HepG2 (cell line): ENCODE results near the gene PPDPF. TPM values are rescaled to one million over a fixed set of nuclear protein-coding genes. Genes with fewer than 3 reads are reported as not detected.

Source experiments
- ARHGAP35 ChIP-seq: sonication (generic); formaldehyde crosslinking; IDR thresholded peaks from 2 replicates; pipeline ENCODE4 v1.9.0; 2022; ENCODE audit warnings: mild to moderate bottlenecking, inconsistent platforms, moderate library complexity, missing genetic modification reagents, borderline replicate concordance
- BCL6 ChIP-seq: IDR thresholded peaks from 2 replicates; pipeline ENCODE4 v1.6.1; 2016; ENCODE audit warnings: missing genetic modification reagents, missing compliant biosample characterization
- CAMTA2 ChIP-seq: sonication (generic); formaldehyde crosslinking; IDR thresholded peaks from 2 replicates; pipeline ENCODE4 v1.4.0; 2020; ENCODE audit warnings: mild to moderate bottlenecking, missing genetic modification reagents, borderline replicate concordance
- FLYWCH1 ChIP-seq: sonication (generic); formaldehyde crosslinking; IDR thresholded peaks from 2 replicates; pipeline ENCODE4 v1.8.1; 2023; ENCODE audit warnings: mild to moderate bottlenecking, missing genetic modification reagents
- HBP1 ChIP-seq: IDR thresholded peaks from 2 replicates; pipeline ENCODE4 v1.6.1; 2016; ENCODE audit warnings: low read depth, control low read depth
- HNRNPUL1 ChIP-seq: fragments of 200-400 bp; formaldehyde crosslinking; IDR thresholded peaks from 2 replicates; pipeline ENCODE4 v1.6.1; 2017; ENCODE audit warnings: low read depth, mild to moderate bottlenecking, low read length, moderate library complexity
- HOXA3 ChIP-seq: sonication (generic); formaldehyde crosslinking; IDR thresholded peaks from 2 replicates; pipeline ENCODE4 v1.5.0; 2020; ENCODE audit warnings: missing genetic modification reagents
- HOXD1 ChIP-seq: sonication (generic); formaldehyde crosslinking; IDR thresholded peaks from 2 replicates; pipeline ENCODE4 v1.5.0; 2020; ENCODE audit warnings: missing genetic modification reagents
- MED13 ChIP-seq: sonication (generic); formaldehyde crosslinking; IDR thresholded peaks from 2 replicates; pipeline ENCODE4 v1.5.0; 2020; ENCODE audit warnings: missing genetic modification reagents
- MEF2D ChIP-seq: sonication (generic); formaldehyde crosslinking; IDR thresholded peaks from 2 replicates; pipeline ENCODE4 v1.5.1; 2020; ENCODE audit warnings: mild to moderate bottlenecking, missing genetic modification reagents
- SPEN ChIP-seq: sonication (generic); formaldehyde crosslinking; IDR thresholded peaks from 2 replicates; pipeline ENCODE4 v1.5.1; 2020; ENCODE audit warnings: low read depth, mild to moderate bottlenecking, missing genetic modification reagents
- TBL1XR1 ChIP-seq: fragments of 150-350 bp; IDR thresholded peaks from 2 replicates; pipeline ENCODE4 v1.6.1; 2014; ENCODE audit warnings: borderline replicate concordance, low read length; ENCODE audit not compliant: partially characterized antibody
- TBX2 ChIP-seq: sonication (generic); formaldehyde crosslinking; IDR thresholded peaks from 2 replicates; pipeline ENCODE4 v1.5.0; 2020; ENCODE audit warnings: missing genetic modification reagents, mild to moderate bottlenecking, borderline replicate concordance
- ZFYVE20 ChIP-seq: sonication (generic); formaldehyde crosslinking; IDR thresholded peaks from 2 replicates; pipeline ENCODE4 v1.8.0; 2023; ENCODE audit warnings: low read depth, mild to moderate bottlenecking, moderate library complexity, missing genetic modification reagents, borderline replicate concordance
- ZNF3 ChIP-seq: IDR thresholded peaks from 2 replicates; pipeline ENCODE4 v1.7.0; 2017; ENCODE audit warnings: inconsistent platforms
- ZNF552 ChIP-seq: sonication (generic); formaldehyde crosslinking; IDR thresholded peaks from 2 replicates; pipeline ENCODE4 v1.9.0; 2022; ENCODE audit warnings: missing genetic modification reagents, mild to moderate bottlenecking, borderline replicate concordance
- ZNF563 ChIP-seq: sonication (generic); formaldehyde crosslinking; IDR thresholded peaks from 2 replicates; pipeline ENCODE4 v1.8.0; 2022; ENCODE audit warnings: mild to moderate bottlenecking, moderate library complexity, missing genetic modification reagents
- ZNF670 ChIP-seq: sonication (generic); formaldehyde crosslinking; IDR thresholded peaks from 2 replicates; pipeline ENCODE4 v1.8.0; 2022; ENCODE audit warnings: mild to moderate bottlenecking, missing genetic modification reagents, borderline replicate concordance
- ZNF704 ChIP-seq: sonication (generic); formaldehyde crosslinking; IDR thresholded peaks from 2 replicates; pipeline ENCODE4 v1.8.1; 2023; ENCODE audit warnings: mild to moderate bottlenecking, inconsistent platforms, moderate library complexity, missing genetic modification reagents, borderline replicate concordance
- polyA plus RNA-seq, 8 experiments: library from polyadenylated mRNA; depleted of rRNA in 3 of 8; stranded (reverse) in 7 of 8; unstranded in 1 of 8; fragments of >200 nt; fragmentation: Illumina TruSeq in 4 of 8; extraction: Trizol in 4 of 8; gene quantifications; 2 replicates each; pipeline versions ENCODE4 v1.2.1 to v1.2.3, GENCODE V29; 2011 to 2016; ENCODE audit warnings: low read depth in 4 of 8, missing spikeins in 1 of 8, mixed read lengths in 1 of 8; ENCODE audit not compliant: insufficient read depth in 1 of 8
- total RNA-seq, 5 experiments: library from RNA; depleted of rRNA; stranded (reverse); fragments of >200 nt; fragmentation: Illumina TruSeq; extraction: Trizol; gene quantifications; 2 replicates each; pipeline ENCODE4 v1.2.3, GENCODE V29; 2016; ENCODE audit warnings: low read depth in 1 of 5
- TF ChIP-seq, protein P1 (sequence below): sonication (generic); formaldehyde crosslinking; IDR thresholded peaks from 2 replicates; pipeline ENCODE4 v1.4.0; 2020; ENCODE audit warnings: mild to moderate bottlenecking, missing genetic modification reagents
- TF ChIP-seq, protein P2 (sequence below): sonication (generic); formaldehyde crosslinking; conservative IDR thresholded peaks from 2 replicates; pipeline ENCODE4 v1.8.1; 2023; ENCODE audit warnings: missing genetic modification reagents
- TF ChIP-seq, protein P3 (sequence below): sonication (generic); formaldehyde crosslinking; IDR thresholded peaks from 2 replicates; pipeline ENCODE4 v1.5.0; 2020; ENCODE audit warnings: mild to moderate bottlenecking, missing genetic modification reagents

The PPDPF gene
- total and polyA plus RNA-seq, 2 of the 13 experiments (the other 11 are each of a cell fraction or from before 2014, with no cell fraction given) = 1.8 to 7.0 TPM

DNA sequence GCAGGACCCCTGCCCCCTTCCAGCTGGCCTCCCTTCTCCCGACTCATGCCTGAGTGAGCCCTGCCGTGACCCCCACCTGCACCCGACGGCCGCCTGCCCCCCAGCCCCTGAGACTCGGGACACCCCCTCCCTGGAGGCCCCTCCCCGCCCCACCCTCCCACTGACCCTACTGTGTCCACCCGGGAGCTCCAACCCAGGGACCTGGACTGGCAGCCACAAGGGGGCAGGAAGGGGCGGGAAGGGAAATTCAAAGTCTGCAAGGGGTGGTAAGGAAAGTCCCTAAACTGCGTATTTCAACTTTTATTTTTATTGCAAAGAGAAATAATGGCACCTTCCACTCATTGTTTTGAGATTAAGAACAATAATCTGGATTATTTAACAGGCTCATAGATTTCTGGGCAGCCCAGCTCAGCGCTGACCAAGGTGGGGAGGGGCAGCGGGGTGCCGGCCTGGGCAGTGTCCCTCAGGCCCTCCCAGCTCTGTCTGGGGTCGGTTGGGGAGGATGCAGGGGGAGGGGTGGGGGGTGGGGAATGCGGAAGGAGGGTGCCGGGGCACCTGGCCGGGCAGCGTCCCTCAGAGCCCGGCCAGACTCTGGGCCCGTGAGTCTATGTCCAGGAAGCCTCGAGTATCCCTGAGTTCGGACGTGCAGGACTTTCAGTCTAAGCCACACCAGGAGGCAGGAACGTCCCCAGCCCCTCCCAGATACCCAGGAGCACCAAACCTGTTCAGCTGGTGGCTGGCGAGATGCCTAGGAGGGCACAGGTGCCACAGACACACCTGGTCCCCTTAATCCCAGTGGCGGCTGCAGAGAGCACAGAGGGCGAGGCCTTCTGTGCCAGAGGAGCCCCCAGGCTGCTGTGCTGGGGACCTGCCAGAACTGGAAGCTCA is 17.9 kb downstream of the PPDPF start (continued):
- TF ChIP-seq ZNF704 (CRISPR knock-in tag) (no peak), ZNF552 (CRISPR knock-in tag) (no peak), MED13 (CRISPR knock-in tag) (no peak), SPEN (CRISPR knock-in tag) (no peak), ZNF3 (CRISPR knock-in tag) (no peak), BCL6 (CRISPR knock-in tag) (no peak), HOXA3 (CRISPR knock-in tag) (no peak), ZFYVE20 (CRISPR knock-in tag) (no peak), ZNF670 (CRISPR knock-in tag) (peak; percentile 7; the same call in 1 of the 2 replicates), HBP1 (CRISPR knock-in tag) (no peak), ZNF563 (CRISPR knock-in tag) (no peak), TBX2 (no peak), HNRNPUL1 (no peak), CAMTA2 (CRISPR knock-in tag) (no peak), TBL1XR1 (no peak), FLYWCH1 (CRISPR knock-in tag) (no peak), ARHGAP35 (CRISPR knock-in tag) (no peak), HOXD1 (CRISPR knock-in tag) (0 out of 2 replicates have a peak, but pooled peaks have one; percentile 2), MEF2D (CRISPR knock-in tag) (no peak)
- TF ChIP-seq, protein P1, sequence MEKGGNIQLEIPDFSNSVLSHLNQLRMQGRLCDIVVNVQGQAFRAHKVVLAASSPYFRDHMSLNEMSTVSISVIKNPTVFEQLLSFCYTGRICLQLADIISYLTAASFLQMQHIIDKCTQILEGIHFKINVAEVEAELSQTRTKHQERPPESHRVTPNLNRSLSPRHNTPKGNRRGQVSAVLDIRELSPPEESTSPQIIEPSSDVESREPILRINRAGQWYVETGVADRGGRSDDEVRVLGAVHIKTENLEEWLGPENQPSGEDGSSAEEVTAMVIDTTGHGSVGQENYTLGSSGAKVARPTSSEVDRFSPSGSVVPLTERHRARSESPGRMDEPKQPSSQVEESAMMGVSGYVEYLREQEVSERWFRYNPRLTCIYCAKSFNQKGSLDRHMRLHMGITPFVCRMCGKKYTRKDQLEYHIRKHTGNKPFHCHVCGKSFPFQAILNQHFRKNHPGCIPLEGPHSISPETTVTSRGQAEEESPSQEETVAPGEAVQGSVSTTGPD (CRISPR knock-in tag) = no peak
- TF ChIP-seq, protein P2, sequence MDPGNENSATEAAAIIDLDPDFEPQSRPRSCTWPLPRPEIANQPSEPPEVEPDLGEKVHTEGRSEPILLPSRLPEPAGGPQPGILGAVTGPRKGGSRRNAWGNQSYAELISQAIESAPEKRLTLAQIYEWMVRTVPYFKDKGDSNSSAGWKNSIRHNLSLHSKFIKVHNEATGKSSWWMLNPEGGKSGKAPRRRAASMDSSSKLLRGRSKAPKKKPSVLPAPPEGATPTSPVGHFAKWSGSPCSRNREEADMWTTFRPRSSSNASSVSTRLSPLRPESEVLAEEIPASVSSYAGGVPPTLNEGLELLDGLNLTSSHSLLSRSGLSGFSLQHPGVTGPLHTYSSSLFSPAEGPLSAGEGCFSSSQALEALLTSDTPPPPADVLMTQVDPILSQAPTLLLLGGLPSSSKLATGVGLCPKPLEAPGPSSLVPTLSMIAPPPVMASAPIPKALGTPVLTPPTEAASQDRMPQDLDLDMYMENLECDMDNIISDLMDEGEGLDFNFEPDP (CRISPR knock-in tag) = no peak
- TF ChIP-seq, protein P3, sequence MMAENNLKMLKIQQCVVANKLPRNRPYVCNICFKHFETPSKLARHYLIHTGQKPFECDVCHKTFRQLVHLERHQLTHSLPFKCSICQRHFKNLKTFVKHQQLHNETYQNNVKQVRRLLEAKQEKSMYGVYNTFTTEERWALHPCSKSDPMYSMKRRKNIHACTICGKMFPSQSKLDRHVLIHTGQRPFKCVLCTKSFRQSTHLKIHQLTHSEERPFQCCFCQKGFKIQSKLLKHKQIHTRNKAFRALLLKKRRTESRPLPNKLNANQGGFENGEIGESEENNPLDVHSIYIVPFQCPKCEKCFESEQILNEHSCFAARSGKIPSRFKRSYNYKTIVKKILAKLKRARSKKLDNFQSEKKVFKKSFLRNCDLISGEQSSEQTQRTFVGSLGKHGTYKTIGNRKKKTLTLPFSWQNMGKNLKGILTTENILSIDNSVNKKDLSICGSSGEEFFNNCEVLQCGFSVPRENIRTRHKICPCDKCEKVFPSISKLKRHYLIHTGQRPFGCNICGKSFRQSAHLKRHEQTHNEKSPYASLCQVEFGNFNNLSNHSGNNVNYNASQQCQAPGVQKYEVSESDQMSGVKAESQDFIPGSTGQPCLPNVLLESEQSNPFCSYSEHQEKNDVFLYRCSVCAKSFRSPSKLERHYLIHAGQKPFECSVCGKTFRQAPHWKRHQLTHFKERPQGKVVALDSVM = no peak
